ENCODE results near the gene SLC22A8. TPM values are rescaled to one million over a fixed set of nuclear protein-coding genes. Genes with fewer than 3 reads are reported as not detected.

Gene SLC22A8
- total RNA-seq, 1 donor from 2014 or later, result not detected

DNA sequence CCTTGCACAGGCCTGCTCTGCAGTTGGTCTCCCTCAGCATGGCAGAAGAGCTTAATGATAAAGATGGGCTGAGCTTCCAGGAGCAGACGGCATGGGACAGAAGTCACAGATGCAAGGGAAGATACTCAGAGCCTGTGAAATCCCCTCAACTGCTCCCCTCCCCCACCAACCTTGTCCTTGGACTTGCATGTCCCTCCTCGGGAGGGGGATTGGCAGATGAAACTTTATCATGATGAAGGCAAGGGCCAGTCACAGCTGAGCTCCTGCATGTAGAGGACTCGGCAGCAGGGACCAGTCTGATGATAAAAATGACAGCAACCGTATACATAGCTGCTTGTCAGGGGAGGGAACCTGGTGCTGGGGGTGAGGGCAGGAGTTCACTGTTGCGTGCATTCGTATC is 6.8 kb upstream of the SLC22A8 start:
- no peaks in the 10 kb centered on the region for H3K36me3 ChIP-seq (ENCODE audit: control insufficient read depth, insufficient read depth, low read length)
- FAIRE-seq (no peak), DNase-seq (ENCODE audit: low read depth) (no peak)
- no peaks in the 10 kb centered on the region for H3K27me3 ChIP-seq (ENCODE audit: control insufficient read depth, insufficient read depth, low read length)
- H3K4me3 ChIP-seq (ENCODE audit: low read depth, low read length), result no peak overlapping the region
- TF ChIP-seq, protein P1, sequence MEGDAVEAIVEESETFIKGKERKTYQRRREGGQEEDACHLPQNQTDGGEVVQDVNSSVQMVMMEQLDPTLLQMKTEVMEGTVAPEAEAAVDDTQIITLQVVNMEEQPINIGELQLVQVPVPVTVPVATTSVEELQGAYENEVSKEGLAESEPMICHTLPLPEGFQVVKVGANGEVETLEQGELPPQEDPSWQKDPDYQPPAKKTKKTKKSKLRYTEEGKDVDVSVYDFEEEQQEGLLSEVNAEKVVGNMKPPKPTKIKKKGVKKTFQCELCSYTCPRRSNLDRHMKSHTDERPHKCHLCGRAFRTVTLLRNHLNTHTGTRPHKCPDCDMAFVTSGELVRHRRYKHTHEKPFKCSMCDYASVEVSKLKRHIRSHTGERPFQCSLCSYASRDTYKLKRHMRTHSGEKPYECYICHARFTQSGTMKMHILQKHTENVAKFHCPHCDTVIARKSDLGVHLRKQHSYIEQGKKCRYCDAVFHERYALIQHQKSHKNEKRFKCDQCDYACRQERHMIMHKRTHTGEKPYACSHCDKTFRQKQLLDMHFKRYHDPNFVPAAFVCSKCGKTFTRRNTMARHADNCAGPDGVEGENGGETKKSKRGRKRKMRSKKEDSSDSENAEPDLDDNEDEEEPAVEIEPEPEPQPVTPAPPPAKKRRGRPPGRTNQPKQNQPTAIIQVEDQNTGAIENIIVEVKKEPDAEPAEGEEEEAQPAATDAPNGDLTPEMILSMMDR (IDR thresholded peaks at IDR 0.05; ENCODE audit: insufficient read depth, low read length, severe bottlenecking), result no peak

DNA sequence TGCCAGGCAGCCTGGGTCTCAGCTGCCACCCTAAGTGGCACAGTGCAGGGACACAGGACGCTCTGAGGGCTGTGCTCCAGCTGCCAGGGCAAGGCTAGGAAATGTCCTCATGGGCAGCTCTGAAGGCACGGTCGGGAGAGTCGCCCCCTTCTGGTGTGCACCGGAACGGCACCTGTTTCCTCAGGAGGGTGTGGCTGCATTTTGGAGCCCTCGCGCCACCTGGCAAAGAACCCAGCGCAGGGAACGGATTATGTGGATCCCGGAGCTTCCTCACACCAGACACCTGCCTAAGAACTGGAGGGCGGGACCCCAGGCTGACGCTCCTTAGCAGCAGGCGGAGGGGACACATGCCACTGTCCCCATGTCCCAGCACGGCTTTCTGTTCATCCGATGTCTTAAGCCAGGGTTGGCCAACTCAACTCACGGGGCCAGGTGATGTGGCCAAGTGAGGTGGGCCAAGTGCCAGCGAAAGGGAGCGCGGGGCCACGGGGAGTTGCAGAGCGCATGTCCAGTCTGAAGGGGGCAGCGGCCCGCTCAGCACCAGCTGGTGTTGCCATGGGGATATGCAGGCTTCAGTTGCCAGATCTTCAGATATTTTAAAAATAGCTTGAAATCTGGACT is 5.1 kb upstream of the SLC22A8 start:
- no peak for FAIRE-seq

DNA sequence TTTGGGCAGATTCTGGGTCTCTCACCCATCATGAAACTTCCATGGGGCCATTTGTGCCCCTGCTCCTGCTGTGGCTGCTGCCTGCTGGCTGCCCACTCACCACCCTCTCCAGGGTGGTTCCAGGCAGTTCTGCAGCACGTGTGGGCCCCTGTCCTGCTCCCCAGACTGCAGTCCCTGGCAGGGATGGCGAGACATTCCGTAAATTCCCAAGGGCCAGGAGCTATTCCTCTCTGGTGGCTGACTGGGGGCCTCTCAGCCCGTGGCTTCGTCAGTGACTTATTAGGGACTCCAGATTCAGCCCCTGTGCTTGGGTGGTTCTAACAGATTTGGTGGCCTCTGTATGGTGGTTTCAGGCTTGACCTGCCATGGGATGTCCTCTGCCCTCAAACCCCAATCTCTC is 3.9 kb upstream of the SLC22A8 start:
- no peak overlapping the region for H3K4me3 ChIP-seq (ENCODE audit: low read depth, low read length)
- TF ChIP-seq, protein P1 (IDR thresholded peaks at IDR 0.05; ENCODE audit: insufficient read depth, low read length, severe bottlenecking), result no peak
- no peak for FAIRE-seq
- H3K36me3 ChIP-seq (ENCODE audit: control insufficient read depth, insufficient read depth, low read length), result no peaks in the 10 kb centered on the region
- no peaks in the 10 kb centered on the region for H3K27me3 ChIP-seq (ENCODE audit: control insufficient read depth, insufficient read depth, low read length)
- no peak for DNase-seq (ENCODE audit: low read depth)

More for the DNA sequence above, 5.1 kb upstream of the SLC22A8 start:
- TF ChIP-seq, protein P1 (IDR thresholded peaks at IDR 0.05; ENCODE audit: insufficient read depth, low read length, severe bottlenecking), result peak; percentile 61
- no peak for DNase-seq (ENCODE audit: low read depth)
- Histone ChIP-seq H3K4me3 (ENCODE audit: low read depth, low read length) (no peak overlapping the region), H3K27me3 (ENCODE audit: control insufficient read depth, insufficient read depth, low read length) (no peaks in the 10 kb centered on the region), H3K36me3 (ENCODE audit: control insufficient read depth, insufficient read depth, low read length) (no peaks in the 10 kb centered on the region)

DNA sequence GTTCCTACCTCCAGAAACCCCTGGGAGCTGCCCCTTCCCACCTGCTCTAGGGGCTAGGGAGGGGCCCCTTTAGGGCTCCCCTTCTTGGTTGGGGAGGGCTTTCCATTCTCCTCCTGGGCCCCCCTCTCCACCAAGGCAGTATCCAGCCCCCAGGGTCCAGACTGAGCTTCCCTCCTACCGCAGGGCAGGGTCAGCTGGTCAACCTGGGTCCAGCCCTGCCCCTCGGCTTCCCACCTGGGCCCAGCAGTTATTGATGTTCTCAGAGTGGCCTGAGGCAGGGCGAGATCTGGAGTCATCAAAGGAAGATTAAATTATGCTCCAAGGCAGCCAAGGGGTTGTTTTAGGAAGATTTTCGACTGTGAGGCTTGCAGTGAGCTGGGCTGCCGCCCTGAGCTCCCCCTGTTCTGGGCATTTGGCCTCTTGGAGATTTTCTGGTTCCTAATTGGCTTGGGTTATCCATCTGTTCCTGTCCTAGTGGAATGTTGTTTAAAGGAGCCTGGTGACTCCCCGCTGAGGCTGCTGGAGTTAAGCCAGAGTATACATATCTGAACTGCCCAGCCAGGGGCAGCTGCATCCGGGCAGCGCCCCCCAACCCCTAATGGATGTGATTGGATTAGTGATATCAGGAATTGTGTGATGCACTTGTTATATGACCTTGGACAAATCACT is 1.8 kb upstream of the SLC22A8 start:
- Histone ChIP-seq H3K36me3 (ENCODE audit: control insufficient read depth, insufficient read depth, low read length) (no peaks in the 10 kb centered on the region), H3K4me3 (ENCODE audit: low read depth, low read length) (no peak overlapping the region), H3K27me3 (ENCODE audit: control insufficient read depth, insufficient read depth, low read length) (peaks cover 1% of the 10 kb centered on the region)
- DNase-seq (ENCODE audit: low read depth) (no peak), FAIRE-seq (no peak)
- TF ChIP-seq, protein P1 (IDR thresholded peaks at IDR 0.05; ENCODE audit: insufficient read depth, low read length, severe bottlenecking), result no peak

DNA sequence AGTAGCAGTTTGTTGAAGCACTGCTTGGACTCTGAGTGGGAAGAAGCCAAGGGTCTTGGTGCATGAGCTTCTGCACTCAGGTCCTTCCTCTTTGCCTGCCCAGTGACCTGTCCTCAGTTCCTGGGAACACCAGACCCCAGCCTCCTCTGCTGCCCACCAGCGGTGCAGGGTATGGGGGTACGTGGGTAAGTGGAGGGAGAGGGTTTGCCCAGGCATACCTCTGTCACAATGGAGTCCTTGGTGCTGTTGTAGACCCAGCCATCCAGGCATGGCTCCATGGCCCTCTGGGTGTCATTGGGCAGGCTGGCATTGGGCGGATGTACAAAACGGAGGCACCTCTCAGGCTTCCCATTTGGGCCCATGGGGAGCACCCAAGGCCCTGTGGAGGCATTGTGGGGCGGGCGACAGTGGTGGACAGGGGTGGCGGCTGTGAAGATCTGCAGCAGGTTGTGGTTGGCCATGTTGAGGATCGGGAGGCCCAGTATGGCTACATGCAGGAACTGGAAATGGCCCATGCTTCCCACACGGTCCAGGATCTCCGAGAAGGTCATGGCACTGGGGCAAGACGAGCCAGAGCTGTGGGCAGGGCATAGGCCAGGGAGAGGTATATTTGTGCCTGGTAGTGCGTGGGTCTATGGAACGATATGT is 1.1 kb downstream of the SLC22A8 start:
- no peaks in the 10 kb centered on the region for H3K36me3 ChIP-seq (ENCODE audit: control insufficient read depth, insufficient read depth, low read length)
- DNase-seq (ENCODE audit: low read depth) (no peak), FAIRE-seq (no peak)
- H3K4me3 ChIP-seq (ENCODE audit: low read depth, low read length), result no peak overlapping the region
- peaks cover 1% of the 10 kb centered on the region for H3K27me3 ChIP-seq (ENCODE audit: control insufficient read depth, insufficient read depth, low read length)
- TF ChIP-seq, protein P1 (IDR thresholded peaks at IDR 0.05; ENCODE audit: insufficient read depth, low read length, severe bottlenecking), result no peak

Measured in bronchial epithelial cell (primary cell).